Measurements from ENCODE around the gene PATJ.

Gene PATJ

DNA sequence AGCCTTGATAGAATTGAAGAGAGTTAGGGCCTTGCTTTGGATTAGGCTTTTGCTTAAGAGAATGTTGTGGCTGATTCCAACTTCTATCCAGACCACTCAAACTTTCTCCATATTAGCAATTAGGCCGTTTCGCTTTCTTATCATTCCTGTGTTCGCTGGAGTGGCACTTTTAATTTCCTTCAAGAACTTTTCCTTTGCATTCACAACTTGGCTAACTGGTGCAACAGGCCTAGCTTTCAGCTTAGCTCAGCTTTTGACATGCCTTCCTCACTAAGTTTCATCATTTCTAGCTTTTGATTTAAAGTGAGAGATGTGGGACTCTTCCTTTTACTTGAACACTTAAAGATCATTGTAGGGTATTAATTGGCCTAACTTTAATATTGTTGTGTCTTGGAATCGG lies 268.7 kb downstream of the PATJ start:
- no peak for DNase-seq

DNA sequence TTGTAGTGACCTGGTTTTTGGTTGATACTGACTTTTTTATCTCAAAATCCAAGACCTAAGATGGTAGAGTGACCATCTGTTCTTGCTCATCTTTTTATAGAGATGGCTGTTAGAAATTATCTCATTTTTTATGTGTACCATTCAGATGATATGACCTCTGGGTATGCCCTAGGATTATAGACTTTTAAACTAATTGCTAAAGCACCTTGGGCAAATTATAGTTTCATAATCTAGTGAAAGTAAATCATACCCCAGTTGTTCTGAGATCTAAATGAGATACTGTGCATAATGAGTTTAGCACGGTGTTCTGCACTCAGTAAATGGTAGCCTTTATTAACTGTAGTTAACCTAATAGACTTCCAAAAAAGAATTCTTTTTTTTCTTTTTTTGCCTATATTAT lies 269.8 kb downstream of the PATJ start:
- no peak for DNase-seq

DNA sequence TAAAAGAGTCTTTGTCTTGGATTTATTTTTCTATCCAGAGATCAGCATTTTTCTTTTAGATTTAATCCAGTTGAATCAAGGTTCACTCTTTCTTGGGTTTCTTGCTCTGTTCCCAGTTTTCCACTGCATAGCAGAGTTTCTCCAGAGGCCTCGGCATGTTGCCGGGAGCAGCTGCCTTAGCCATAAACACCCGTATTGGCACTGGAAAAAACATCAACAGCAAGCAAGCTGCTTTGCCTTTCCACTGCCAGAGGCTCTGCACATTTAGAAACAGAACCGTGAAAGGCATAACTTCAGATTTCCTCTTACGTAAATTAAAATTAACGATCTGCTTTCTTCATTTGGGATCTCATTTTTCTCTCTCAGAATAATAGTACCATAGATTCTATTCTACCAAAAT lies 270.6 kb downstream of the PATJ start:
- no peak for DNase-seq

DNA sequence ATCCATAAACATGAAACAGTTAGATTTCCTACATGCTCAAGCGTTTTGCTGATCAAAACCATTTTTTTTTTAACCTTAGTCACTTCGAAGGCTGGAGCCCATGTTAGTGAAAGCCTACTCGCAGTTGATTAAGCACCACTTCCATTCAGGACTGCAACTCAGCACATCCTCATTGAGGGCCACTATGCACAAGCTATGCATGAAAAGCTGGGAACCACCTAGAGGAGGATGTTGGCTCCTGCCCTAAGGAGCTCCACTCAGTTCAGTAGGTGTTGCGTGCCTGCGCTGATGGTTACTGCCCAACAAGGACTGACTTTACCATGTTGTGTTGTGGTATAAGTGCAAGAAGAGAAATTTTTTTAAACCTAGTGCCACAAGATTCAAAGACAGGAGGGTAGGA lies 271.0 kb downstream of the PATJ start:
- no peak for DNase-seq

DNA sequence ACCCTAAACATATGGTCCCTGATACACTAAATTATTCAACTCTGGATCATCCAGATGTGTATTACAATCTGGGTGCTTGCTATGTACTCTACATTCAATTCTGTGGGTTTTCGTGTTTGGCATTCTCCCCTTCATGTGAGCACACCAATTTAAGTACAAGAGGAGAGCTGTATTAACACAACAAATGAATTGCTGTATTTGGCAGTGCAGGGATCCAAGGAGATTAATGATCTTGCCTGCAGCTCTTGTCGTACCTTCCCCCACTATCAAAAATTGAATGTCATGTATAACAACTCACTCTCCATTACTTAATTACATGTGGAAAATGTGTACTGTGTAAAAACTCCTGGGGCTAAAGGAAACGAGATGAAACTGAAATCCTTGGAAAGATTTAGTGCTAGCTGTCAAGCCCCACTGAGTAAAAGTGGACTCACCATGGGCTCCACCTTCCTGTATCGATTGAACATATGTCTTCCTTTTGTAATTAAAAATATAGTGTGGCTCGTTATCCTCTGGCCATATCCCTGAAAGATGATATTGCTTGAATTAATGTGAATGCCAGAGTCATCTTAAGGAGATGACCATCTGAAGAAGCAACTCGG lies 280.2 kb downstream of the PATJ start:
- DNase-seq = no peak

DNA sequence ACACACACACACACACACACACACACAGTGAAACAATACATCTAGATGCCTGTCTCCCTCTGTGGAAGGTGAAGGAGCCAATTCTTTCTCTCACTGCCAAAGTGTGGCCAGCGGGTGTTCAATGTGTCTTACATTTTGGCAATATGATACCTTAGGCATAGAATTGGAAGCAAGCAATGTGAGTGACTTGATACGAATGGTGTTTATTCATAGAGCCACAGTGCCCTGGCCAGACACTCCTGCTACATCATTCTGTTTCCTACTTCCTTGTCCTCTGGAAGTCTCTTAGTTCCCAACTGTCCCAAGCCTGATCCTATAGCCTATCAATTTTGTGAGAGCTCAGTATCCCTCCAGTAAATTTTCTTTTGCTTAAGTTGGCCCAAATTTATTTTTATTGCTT lies 282.4 kb downstream of the PATJ start:
- no peak for DNase-seq

DNA sequence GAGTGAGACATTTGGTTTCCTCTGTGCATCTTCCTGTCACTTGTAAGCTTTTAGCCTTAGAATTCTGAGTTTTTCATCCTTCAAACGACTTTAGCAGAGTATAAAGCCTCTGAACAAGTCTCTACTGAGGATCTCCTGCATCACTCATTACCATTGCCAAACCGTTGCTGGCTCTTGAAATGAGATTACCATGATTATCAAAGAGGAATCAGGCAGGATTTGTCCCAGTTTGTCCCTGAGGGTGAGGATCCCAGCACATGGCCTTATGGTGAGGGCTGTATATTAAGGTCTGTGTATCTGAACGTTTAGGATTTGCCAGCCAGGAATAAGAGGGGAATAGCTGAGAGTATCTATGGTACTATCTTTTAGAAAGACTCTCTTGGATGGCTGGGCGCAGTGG lies 282.9 kb downstream of the PATJ start:
- DNase-seq = no peak

DNA sequence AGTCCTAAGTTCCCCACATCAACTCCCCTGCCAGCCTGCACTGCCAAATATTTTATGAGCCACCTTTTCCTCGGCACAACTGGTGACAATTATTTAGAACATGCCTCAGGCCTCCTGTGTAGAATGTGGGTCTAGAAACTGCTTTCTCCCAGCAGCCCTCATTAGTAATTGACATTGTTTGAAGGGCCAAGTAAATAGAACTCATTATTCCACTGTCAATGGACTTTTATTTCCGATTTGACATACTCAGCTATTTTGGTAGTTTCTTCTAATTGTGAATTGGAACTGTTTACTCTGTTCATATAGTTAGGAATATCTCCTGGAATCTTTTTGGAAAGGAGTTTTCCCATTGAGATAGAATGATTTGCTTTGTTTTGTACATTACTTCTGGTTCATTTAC lies 283.6 kb downstream of the PATJ start:
- no peak for DNase-seq

DNA sequence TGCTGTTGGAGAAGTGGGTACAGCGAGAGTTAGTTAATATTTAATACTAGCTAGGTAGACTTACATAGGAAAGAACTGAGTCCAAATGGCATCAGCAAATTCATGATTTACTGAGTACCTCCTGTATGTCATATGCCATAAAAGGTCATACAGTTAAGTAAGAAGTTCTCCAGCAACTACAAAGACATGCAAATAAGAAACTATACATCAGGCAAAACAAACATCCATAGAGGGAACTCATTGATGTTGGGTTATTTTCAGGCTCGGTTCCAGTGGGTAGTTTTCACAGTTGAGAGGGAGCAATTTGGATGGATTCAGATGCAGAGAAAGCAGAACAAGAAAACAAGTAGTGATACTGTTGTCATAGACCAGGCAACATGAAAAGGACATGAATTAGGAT lies 287.4 kb downstream of the PATJ start:
- DNase-seq = no peak

DNA sequence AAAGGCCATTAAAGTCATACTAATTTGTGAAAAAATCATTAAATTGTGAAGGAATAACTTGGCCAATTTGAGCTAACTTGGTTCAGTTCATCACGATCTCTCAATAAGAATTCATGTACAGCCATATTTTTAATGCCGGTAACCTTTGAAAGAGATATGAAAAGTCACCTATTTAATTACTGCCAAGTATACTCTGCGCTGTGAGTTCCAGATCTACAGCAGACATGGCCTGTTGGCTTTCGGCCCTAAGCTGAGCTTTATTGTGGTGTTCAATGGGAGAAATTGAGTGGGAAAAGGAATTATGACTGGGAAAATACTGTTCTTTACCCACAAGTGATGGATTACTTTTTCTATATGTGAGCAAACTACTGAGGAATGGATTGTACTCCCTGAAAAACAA lies 292.5 kb downstream of the PATJ start:
- DNase-seq = no peak

DNA sequence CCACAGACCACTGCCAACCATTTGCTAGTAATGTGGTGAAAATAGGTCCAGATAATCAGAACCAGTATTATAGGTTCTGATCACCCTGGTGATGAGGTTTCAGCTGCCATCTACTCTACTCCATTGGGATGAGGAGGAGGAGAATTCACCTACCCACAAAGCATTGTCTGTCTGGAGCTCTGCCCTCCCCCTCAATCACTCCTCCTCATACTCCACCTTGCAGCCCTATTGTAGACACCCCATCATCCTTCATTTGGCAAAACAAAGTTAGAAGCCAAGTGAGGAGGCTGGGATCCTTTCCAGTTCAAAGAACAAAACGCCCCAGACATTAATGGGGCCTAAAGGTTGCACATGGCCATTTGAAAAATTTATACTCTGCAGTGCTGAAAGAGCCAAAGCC lies 295.0 kb downstream of the PATJ start:
- DNase-seq = no peak

DNA sequence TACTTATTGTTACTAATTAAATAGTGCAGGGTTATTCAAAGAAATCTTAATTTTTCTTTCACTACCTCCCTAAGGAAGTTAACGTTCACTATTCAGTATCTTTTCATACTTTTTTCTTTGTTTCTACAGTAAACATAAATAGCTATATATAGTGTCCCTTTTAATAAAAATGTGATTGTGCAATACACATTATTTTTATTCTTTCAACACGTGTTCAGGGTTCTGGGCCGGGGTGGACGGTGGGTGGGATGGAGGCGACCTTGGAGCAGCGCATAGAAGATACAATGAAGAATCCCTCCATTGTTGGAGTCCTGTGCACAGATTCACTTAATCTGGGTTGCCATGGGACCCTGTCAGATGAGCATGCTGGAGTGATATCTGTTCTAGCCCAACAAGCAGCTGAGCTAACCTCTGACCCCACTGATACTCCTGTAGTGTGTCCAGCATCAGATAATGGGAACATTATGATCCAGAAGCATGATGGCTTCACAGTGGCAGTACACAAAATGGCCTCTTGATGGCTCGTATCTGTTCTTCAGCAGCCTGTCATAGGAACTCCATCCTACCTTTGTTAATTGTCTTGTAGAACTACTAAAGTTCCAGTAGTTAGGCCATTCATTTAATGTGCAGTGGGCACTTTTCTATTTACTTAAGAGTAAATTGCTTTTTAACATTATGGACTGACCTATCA lies 296.5 kb downstream of the PATJ start:
- DNase-seq = no peak

DNA sequence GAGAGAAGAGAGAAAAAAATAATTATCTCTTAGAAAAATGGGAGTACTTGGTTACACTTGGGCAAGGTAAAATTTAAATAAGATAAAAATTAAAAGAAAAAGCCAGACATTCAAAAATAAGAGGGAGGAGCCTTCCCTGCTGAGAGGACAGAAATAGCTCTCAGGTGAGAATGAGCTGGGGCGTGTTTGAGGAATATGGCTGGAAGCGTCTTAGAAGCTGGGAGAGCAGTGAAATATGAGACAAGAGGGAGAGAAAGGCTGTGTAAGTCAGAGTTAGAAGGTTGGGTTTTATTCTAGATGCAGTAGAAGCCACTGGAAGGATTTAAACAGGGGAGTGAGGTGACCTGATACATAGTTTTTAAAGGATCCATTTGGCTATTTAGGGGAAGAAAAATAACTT lies 298.2 kb downstream of the PATJ start:
- DNase-seq = no peak

DNA sequence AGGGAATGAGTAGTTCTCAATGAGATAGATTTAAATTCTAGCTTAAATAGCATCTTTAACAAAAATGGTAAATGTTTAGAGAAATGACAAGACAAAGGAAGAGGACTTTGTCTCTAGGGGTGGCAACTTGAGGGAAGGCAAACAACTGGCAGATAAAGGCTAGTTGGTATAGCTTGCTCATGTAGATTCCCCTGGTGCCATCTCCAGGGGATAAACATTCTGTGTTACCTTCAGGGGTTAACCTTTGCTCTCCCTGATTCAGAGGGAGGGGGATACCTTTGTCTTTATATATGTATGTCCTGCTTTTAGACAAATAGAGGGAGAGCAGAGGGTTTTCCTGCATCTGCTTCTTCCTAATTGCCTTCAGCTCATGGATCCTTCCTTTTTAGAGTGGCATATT lies 298.7 kb downstream of the PATJ start:
- DNase-seq = no peak

DNA sequence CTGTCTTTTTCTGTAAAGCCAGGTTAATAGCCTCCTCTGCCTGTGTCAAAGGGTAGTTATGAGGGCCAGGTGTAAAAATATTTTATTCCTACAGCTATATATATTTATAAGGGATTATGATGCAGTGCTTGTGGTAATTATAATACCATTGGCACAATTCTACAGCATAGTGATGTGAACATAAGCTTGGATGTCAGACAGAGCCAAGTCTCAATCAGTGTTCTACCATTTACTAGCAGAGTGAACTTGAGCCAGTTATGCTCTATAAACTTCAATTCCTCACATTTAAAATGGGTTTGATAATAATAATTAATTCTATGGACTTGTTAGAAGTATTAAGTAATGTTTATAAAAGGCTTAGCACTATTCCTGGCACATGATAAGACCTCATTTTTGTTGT lies 300.9 kb downstream of the PATJ start:
- DNase-seq = no peak

DNA sequence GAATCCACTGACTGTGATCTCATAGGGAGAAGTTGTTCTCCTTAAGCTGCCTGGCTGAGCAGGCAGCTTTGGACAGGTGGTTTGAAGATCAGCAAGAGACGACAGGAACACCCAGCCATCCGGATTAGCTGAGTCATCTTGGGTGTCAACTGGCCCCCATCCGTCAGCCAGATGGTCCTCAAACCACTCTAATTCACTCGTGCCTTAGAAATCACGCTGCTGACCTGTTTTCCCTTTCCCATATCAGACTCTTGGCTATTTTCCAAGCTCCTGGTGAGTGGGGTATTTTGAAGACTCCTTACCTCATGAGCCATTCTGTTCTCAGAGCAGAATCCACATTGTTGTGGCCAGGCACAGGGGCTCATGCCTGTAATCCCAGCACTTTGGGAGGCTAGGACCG lies 303.3 kb downstream of the PATJ start:
- peak; percentile 30 for DNase-seq

DNA sequence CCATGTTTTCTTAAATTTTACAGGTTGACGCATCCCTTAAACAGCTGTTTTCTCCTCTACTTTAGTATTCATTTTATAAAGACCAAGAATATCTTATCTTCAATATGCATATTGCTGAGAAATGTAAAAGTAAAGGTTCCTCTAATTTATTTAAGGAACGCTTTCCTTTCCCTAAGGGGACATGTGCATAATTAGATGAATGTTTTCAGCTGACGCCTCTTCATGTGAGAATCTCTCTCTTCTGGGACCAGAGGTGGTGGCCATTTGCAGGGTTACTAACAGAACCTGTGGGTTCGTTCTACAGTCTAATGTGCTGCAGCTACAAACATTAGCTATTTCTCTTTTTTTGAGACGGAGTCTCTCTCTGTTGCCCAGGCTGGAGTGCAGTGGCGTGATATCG lies 304.6 kb downstream of the PATJ start:
- DNase-seq = no peak

DNA sequence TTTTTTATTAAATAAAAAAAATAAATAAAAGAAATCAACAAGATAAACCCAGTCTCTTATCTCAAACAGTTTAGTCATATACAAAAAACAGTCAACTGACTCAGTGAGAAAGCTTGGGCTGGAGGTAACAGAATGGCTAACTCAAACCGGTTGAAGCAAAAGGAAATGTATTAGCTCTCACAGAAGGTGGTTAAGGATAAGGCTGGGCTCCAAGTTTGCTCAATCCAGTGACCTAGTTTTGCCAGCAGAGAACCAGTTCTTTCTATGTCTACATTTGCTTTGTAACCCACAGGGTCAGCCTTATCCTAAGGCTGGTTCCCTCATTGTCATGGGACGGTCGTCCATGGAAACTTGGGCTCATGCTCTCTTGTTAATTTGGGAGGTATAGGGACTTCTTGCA lies 307.9 kb downstream of the PATJ start:
- no peak for DNase-seq

DNA sequence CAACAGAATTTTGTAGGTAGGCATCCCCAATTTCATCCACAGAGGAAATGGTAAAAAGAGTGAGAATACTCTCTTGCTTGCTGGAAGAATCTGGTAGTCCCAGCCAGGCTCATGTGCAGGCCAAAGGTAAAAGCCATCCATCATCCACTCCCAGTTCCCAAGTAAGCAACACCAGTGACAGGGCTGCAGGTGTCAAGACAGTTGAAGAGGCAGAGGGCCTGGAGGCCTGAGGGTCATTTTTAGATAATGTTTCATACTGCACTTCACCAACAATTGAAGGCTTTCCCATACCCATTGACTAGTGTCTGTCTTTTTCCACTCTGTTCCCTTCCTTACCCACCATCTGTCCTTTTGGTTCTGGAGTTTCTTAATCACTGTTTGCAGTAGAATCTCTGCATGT lies 310.7 kb downstream of the PATJ start:
- no peak for DNase-seq

DNA sequence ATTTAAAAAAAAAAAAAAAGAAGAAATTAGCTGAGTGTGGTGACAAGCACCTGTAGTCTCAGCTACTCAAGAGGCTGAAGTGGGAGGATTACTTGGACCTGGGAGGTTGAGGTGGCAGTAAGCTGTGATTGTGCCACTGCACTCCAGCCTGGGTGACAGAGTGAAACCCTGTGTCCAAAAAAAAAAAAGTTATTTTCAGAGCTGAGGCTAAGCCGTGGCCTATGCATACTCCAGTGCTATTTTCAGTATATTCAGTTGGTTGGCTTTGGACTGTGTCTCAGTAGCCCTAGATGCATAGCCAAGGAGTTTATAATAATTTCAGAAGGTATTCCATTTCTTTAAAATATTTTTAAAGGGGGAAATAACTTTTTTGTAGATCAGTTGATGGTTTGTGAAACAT lies 311.9 kb downstream of the PATJ start:
- no peak for DNase-seq

DNA sequence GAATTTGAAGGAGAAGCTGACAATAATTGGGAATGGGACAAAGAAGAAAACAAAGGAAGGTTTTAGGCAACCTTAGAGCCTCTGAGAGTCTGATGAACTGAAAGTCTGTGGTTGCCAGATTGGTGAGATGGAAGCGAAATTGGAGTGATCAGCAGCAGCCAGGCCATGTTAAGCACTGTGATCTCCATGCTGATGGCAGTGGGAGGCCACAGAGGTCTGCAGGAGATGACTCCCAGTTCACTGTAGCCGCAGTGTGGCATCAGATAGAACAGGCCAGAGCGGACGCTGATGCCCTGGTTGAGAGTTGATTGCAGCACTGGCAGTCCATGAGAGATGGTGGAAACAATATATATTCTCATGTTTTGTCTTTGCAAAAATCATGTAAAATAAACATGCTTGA lies 314.9 kb downstream of the PATJ start:
- no peak for DNase-seq

DNA sequence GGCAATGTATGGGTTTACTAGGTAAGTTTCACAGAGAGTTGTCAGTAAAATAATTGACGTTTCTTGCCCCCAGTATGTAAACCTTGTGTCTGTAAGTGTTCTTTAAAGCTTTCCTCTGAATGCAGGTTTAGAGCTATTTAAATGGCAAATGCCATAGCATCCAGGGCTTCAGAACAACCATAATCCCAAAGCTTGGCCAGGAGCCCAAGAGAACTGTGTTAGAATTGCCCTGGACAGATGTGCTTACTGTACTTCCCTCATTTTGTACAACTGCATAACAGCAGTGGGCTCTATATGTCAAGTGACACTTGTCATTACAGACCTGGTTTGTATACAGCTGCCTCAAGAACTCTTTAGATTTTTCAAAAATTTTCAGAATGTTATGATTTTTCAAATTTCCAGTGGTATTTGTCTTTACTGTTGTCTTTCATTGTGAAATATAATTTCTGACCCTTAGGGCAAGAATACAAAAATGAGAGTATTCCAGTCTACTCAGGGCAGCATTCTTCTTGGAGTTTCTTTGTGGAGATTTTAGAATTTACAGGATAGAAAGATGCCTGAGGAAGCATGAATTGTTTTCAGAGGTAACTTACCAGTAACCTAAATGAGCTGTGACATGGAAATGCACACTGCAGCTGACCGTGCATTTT lies 315.5 kb downstream of the PATJ start:
- no peak for DNase-seq

DNA sequence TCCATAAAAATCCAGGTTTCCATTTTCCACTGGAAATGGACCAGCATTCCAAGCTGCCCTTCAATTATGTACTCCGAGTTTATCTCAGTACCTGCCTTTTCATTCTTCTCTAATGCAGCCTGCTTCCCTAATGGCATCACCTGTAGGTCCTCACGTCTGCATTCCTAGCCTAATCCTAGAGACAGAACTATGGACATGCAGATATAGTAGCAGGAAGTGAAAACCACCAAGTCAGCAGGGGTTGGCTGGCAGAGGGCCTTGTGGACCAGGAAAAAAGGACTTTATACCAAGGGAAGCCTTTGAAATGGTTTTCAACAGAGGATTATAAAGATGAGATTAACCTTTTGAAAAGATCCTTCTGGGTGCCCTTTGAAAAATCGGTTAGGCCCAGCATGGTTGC lies 316.7 kb downstream of the PATJ start:
- DNase-seq = no peak

DNA sequence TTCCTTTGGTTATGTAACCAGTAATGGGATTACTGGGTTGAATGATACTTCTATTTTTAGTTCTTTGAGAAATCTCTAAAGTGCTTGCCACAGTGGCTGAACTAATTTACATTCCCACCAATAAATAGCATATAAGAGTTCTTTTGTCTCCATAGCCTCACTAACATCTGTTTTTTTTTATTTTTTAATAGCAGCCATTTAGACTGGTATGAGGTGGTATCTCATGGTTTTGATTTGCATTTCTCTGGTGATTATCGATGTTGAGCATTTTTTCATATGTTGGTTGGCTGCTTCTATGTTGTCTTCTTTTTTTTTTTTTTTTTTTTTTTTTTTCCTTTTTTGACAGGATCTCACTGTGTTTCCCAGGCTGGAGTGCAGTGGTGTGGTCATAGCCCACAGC lies 319.8 kb downstream of the PATJ start:
- DNase-seq = no peak
